Left ventricle myocardium superior (tissue), 1 donor: ENCODE measurements around the gene SFT2D2. TPM values are rescaled to one million over a fixed set of nuclear protein-coding genes. Genes with fewer than 3 reads are reported as not detected.

Source experiments
- ATAC-seq: fragments of 200-7000 bp; cut with Tn5 transposase; one replicate; pipeline ENCODE4 v1.9.1; 2020; ENCODE audit warnings: mild to moderate bottlenecking, moderate library complexity
- DNase-seq: peaks from one replicate; pipeline ENCODE4 v3.0.0-alpha.2; 2020
- intact Hi-C: fragments of 100-400 bp; cut with micrococcal nuclease; formaldehyde crosslinking; loops from one replicate; pipeline ENCODE4 v1.11.0; 2022
- total RNA-seq: library from RNA; stranded (reverse); fragmentation: NEBNext Ultra II Directional; extraction: Animal tissue kit (Norgen Biotek cat#: 25700); gene quantifications from one replicate; pipeline ENCODE4 v1.2.1, GENCODE V29; 2021
- donor health status: DM: no; HTN: yes; CAD: no; lungs with severe emphysema.

The SFT2D2 gene
- total RNA-seq, 1 donor from 2014 or later, result 13.4 TPM

DNA sequence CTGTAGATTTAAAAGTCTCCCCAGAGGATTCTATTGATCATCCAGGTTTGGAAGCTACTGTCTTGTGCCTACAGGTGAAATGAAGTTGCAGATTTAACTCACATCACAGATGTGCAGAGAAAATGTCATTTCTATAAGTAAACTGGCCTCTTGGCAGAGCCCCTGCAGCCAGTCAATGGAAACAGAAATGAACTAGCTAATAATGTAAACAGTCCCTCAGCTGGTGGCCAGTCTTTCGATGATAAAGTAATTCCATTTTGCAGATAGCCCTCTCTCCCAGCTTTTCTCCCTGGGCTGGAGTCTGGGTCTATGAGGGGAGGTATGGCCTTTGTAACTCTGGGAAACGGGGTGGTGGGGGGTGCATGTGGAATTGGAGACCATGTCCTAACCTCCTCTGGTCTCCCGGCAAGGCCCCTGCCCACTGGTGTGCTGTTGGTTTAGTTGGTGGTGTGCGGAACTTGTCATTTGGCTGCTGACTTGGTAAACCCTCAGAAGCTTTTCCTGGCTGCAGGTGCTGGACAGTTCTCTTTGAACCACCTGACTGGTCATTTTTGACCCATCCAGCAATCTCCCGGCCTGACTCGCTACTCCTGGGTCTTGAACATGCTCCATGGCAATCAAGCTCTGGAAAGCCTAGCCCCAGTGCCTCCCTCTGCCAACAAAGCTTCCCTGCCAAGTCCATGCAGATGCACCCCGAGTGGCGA is 69.8 kb downstream of the SFT2D2 start:
- DNase-seq (no peak), ATAC-seq (no peak)
- intact Hi-C loops, result no loop called here

DNA sequence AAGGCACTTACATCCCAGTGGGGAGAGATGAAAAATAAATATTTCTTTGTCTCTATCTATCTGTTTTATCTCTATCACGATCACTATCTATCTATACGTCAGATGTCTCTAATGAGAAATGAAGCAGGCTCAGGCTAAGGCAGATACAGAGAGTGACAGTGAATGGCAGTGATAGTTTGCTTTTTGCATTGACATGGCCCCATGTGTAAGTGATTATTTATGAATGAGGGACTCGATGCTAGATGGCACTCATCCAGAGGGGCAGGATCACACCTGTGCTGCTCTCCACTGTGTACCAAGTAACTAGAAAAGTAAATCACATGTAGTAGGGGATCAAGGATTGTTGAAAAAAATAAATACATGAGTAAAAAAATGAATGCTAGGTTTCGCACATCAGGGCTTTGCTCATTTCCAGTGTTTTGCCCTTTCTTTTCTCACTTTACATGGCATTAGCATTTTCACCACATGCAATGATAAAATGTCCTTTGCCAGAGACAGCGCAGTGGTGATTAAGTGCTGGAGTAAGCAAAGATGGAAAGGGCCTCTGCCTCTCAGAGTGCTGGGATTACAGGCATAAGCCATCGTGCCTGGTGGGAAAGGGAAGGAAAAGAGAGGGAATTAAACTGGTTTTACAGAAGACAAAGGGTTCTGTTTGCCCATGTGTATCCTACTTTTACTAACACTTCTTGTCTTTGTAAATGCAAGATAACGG is 71.4 kb downstream of the SFT2D2 start:
- ATAC-seq, result no peak
- DNase-seq, result no peak
- intact Hi-C loops, result no loop called here

GRCh38 chr1:168298446-168298845 is 72.6 kb downstream of the SFT2D2 start:
- DNase-seq (no peak), ATAC-seq (no peak)
- intact Hi-C loops, result no loop called here

DNA sequence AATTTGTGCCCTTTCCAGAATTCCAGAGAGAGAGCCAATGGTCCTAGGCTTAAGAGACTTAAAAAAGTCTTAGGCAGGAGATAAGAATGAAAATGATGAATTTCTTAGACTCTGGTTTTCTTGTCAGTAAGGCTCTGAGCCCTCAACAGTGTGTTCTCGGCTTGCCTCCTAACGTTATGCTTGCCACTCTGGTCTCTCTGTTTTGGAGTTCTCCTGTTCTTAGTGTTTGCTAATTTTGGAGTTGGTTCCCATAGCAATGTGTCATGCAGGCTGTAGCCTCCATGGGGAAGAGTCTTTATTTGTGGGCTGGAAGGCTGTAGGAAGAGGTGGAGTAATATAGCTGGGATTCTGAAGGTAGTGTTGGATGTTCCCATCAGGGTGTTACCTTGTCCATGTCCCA is 74.8 kb downstream of the SFT2D2 start:
- intact Hi-C loops, result no loop called here
- DNase-seq, result no peak
- ATAC-seq, result no peak

DNA sequence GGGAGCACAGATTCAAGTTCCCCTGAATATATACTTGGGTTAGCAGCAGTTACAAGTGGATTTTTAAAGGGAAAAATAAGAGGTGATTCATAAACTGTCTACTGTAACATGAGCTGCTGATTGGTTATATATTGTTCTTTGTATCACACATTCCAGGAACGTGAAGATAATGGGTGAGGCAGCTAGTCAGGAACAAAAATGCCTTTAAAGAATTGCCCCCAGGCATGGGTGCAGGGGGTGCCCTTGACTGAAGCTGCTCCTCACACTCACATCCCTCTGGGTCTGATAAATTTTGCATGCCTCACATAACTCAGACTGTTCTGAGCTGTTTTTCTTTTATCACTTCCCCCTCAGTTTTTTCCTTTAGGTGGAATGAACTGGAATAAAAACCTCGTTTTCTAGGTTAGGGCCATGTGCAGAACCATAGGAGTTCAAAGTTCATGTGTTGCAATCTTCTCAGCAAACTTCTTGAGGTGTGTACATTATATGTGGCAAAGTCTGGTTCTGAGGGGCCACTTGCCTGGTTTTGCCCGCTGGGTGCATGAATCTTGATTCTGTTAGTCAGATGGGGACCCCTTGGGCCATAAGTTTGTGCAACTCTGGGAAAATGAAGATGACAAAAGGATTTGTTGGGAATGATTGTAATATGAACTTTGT is 76.0 kb downstream of the SFT2D2 start:
- DNase-seq (no peak), ATAC-seq (no peak)
- intact Hi-C loops, result no loop called here

Other genes with a start within 250 kb of the SFT2D2 start
- 3.0 TPM for gene GPR161, start 89.1 kb upstream of the SFT2D2 start, total RNA-seq
- 25.8 TPM for gene TIPRL, start 47.0 kb upstream of the SFT2D2 start, total RNA-seq
- 0.55 TPM for gene TBX19, start 54.9 kb downstream of the SFT2D2 start, total RNA-seq